Stimulated activated CD4-positive, alpha-beta T cell treated with anti-CD3 and anti-CD28 coated beads, Interleukin-15, amount 100 ng/mL, for 1 hour (primary cell): ENCODE data around the gene SH2D1A.
"Not testable (repeated sequence)": the region's sequence is repeated elsewhere in the genome, so short reads cannot be mapped to it uniquely, and the experiment has no call there.

Source experiments
- DNase-seq, 2 donors: peaks; one replicate each; pipeline ENCODE4 v3.0.0-alpha.2; 2020; ENCODE audit warnings: low read depth in 1 of 2, low spot score in 1 of 2

Gene SH2D1A

DNA sequence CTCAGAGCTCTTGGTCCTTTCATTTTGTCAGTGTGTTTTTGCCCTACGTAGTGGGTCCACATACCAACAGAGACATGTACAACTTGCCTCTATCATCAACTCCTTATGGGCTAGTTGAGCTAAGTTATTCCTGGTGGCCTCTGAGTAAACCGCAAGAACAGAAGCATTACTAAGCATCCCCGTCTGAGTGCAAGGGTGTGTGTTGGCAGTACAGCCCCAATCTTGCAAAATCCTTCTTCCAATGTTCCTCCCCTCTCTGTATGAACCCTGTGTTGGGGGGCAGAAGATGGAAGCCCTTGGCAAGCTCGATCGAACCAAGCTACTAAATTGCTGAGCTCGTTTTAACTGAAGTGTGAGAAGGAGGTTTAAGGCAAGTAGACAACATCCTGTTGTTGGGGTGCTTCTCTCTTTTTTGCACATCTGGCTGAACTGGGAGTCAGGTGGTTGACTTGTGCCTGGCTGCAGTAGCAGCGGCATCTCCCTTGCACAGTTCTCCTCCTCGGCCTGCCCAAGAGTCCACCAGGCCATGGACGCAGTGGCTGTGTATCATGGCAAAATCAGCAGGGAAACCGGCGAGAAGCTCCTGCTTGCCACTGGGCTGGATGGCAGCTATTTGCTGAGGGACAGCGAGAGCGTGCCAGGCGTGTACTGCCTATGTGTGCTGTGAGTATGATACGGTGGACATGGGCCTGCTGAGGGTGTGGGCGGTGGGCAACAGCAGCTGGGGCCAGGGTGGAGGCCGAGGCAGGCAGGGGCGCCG lies at the start of gene SH2D1A:
SH2D1A (plus strand) TSS at position 447 of the 760 bp plus-strand sequence; CDS start at position 527, 80 bp downstream.
- peak in 1 of 2 donors; percentile 11 for DNase-seq

DNA sequence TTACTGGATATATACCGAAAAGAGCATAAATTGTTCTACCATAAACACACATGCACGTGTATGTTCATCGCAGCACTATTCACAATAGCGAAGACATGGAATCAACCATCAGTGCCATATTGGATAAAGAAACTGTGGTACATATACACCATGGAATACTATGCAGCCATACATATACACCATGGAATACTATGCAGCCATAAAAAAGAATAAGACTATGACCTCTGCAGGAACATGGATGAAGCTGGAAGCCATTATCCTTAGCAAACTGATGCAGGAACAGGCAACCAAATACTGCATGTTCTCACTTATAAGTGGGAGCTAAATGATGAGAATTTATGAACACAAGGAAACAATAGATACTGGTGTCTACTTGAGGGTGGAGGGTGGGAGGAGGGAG lies 47.0 kb upstream of the SH2D1A start:
- DNase-seq = not testable (repeated sequence)

GRCh38 chrX:124300405-124300804 lies 46.0 kb upstream of the SH2D1A start:
- DNase-seq = no peak

- no peak for DNase-seq
Measured at GRCh38 chrX:124307253-124307907, 39.0 kb upstream of the SH2D1A start.

DNA sequence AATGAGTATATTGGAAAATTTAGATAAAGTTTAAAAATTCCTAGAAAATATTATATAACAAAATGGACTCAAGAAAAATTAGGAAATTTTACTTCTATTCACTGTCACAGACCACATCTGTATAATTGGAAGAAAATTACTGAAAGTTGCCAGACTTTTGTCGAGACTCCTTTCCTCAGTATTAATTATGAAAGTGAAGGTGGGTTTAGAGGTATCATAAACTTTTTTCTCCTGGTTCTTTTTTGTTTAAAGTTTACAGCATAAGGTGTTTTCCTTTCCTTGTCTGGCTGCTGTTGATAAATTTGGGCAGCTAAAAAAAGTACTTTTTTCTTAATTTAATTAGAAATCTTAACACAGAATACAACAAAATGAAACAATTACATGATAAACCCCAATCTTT lies 20.6 kb upstream of the SH2D1A start:
- DNase-seq = no peak

GRCh38 chrX:124328765-124329164 lies 17.6 kb upstream of the SH2D1A start:
- no peak for DNase-seq

DNA sequence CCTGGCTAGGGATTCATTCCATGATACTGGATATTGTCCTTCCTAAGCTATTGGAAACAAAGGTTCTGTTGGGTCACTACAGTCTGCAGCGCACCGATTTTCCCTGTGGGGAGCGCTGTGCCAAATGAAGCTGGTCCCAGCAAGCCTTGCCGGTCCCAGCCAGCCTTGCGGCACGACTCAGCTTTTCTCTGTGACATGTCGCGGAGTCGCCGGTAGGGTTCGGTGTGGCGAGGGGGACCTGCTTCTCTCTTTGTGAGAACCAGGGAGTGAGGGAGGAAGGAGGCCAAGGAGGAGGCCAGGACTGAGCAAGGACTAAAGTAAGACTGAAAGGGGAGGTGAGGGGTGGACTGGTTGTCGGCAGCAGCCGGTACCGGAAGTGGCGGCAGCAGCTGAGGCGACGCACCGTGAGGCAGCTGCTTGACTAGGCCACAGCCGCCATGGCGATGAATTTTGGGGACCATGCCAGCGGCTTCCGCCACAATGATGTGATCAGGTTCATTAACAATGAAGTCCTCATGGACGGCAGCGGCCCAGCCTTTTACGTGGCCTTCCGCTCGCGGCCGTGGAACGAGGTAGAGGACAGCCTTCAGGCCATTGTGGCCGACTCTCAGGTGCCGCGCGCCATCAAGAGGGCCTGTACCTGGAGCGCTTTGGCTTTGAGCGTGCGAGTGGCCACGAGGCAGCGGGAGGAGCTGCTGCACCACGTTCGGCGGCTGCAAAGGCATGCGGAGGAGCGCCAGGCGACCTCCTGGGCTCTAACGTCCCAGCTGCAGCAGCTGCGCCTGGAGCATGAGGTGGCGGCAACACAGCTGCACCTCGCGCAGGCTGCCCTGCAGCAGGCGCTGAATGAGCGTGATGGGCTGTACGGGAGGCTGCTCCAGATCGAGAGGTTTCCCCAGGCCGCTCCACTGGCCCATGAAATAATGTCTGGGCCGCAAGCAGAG lies 13.6 kb upstream of the SH2D1A start, which contains the start of gene TEX13D:
TEX13D (plus strand) TSS at position 180 of the 944 bp plus-strand sequence; CDS start at position 438, 258 bp downstream.
- no peak for DNase-seq

DNA sequence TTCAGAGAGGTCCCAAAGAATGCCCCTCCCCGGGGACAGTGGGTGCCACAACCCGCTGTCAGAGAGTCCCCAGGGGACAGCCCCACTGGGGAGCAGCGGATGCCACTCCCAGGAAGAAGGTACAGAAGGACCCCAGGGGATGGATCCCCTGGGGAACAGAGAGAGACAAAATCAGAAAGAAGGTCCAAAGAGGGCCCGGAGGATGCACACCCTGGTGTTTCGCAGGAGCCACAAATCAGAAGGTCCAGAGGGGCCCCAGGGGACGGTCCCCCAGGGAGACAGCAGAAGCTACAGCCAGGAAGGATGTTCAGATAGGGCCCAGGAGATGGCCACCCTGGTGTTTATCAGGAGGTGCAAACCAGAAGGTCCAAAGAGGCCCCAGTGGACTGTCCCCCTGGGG lies 12.5 kb upstream of the SH2D1A start:
- DNase-seq = no peak

DNA sequence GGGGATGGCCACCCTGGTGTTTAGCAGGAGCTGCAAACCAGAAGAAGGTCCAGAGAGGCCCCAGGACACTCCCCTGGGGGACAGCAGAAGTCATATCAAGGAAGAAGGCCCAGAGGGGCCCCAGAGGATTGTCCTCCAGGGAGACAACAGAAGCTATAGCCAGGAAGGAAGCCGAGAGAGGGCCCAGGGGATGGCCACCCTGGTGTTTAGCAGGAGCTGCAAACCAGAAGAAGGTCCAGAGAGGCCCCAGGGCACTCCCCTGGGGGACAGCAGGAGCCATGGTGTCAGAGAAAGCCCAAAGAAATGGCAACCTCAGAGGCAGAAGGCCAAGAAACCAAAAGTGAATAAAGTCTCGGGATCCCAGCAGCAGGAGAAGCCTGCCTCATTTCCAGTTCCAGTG lies 11.8 kb upstream of the SH2D1A start:
- not testable (repeated sequence) for DNase-seq

- no peak for DNase-seq
Measured at GRCh38 chrX:124335598-124335997, 10.8 kb upstream of the SH2D1A start.

GRCh38 chrX:124337916-124338315 lies 8.4 kb upstream of the SH2D1A start:
- no peak for DNase-seq

DNA sequence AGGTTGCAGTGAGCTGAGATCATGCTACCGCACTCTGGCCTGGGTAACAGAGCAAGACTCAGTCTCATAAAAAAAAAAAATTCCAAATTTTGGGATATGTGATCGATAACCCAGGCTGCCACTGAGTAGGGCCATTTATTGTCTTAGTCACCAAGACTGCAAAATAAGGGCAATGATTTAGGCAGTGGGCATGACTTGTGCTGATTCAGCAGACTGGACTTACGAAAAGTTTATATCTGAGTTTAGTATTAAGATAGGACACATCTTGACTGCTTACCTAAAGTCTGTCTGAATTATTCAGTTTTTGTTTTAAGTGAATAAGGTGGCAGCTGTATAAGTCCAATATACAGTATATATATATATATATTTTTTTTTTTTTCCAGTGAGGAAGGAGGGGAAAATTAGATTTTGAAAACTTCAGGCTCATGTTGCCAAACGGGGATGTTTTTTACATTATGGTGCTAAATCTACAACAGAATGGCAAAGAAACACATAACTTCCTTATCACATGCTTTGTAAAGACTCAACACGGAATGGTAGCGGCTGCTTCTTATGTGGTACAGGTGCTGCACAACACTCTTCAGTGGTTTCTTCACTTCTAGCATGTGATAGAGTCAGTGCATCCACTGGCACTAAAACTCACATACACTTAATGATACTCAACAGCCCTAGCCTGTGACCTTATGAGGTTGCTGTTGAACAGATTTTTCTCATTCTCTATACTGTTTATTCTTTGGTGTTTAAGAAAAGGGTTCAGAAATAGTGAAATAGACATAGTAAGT lies 7.4 kb upstream of the SH2D1A start:
- no peak for DNase-seq

DNA sequence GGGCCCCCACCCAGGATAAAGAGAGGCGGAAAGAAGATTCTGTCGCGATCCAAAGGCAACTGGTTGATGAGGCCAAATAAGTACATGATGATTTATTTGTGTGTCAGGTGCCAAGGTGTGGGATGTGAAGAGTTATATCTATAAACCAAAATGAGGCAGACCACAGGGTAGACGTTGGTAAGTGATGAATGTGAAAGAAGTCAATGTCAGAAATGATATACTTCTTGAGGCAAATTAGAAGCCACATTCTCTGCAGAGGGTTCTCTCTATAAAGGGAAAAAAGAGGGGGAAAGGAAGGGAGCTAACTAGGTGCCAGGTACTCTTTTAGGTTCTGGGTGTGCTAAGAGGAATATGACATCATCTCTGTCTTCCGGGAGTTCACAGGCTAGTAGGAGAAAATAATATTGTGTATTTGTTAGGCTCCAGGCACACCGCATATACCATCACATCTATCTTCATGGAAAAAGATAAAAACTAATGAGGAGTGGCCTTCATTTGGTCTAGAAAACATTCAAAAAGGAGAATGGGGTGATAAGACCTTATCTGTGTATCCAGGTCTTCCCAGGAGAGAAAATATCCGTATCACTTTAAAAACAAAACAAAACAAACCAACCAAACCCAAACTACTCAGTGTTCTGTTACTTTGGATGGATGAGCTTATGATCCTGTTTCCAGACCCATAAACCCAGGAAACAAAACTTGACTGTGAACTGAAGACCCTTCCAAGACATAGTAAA lies 4.8 kb upstream of the SH2D1A start:
- no peak for DNase-seq

DNA sequence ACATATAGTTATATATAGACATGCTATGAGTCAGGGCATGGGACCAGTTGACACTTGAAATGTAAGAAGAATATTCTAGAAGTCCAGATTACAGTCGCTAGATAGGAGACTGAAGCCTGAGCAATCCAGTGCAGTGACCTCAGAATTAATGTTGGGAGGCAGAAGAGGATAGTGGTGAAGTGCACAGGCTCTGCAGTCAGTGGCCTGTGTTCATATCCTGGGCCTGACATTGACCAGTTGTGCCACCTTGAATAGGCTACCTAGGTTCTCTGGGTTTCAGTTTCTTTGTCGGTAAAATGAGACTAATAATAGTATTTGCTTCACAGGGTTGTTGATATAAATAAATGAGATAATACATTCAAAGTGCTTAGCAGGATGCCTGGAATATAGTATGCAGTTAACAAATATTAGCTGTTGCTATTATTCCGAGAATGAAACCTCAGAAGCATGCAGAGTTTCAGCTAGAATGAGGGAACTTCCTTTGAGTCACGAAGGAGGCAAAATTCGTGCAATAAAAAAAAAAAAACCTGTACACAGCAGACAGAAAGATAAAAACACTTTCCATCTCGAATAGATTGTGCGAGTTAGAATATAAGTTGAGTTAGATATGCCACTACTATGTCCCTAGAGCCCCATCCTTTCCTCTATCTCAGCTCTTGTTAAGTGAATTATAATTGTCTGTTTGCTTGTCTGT lies 4.0 kb upstream of the SH2D1A start:
- no peak for DNase-seq

DNA sequence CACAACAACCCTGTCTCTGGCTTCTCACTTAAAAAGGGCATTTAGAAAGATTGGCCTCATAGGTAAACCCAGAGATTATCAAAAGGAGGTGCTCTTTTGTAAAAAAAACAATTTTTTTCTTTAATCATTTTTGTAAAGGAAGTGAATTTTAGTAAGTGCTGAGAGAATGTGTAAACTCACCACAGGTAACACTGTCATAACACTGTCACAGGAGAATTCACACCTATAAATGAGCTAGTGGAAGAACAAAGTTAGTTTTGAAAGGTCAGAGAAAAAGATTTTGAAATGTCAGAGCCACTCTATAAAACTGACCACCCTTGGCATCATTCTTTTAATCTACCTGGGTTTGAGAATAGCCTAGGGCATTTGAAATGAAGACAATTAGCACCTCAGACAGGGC lies 3.3 kb upstream of the SH2D1A start:
- DNase-seq = no peak

DNA sequence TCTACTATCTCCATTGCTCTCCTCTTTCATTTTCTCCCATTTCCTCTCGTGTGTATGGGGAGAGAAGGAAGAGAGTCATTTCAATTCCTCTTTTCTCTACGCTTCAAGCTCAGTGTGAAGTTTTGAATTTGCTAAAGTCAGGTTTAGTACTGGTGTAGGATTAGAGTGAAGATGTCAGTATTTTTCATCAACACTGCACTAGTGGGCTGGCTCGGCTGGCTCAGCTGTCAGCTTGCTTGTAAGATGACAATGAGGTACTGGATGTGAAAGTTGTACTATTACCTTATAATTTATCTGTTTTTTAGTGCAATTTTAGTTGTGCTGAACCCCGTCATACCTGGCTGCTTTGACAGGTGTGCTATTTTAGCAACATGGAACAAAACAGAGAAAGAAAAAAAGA lies 2.1 kb upstream of the SH2D1A start:
- DNase-seq = no peak

DNA sequence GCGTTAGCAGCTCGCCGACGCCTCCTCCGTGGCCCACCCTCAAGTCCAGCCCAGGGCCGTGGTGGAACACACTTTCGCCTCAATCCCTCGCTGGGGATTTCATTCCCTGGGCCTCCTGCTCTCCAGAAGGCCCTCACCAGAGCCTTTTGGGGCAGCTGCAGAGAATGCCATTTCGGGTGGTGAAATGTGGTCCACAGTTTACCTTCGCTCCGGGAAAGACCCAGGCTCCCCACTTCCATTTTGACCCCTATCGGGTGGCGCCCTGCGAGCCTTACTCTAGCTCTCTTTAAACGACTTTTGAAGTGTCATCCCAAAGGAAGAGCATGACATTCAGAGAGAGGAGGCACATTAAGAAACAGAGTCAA lies 496 bp downstream of the SH2D1A start:
- DNase-seq = no peak

DNA sequence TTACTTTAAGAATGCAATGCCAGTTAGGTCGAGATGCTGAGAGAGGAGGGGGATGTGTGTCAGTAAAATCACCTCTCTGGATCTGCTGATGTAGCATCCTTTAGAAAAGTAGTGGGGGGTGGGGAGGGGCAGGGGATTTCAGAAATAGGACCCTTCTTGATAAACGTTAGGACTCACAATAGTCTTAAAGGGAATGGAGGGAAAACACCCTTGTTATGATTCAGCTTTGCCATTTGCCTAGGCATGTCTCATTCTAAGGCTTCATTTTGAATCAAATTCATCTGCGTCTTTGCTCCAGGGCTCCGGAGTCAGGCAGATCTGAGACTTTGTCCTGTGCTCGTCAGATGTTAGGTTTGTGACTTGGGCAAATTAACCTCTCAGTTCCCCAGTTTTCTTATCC lies 879 bp downstream of the SH2D1A start:
- DNase-seq = no peak

- no peak for DNase-seq
Measured at GRCh38 chrX:124348182-124348581, 1.8 kb downstream of the SH2D1A start.
